GDM1 (cell line): ENCODE data around the gene TPCN1.

Source experiments
- DNase-seq: peaks from one replicate; lab custom pipeline; 2025; lab: John Stamatoyannopoulos, UW

The TPCN1 gene

DNA sequence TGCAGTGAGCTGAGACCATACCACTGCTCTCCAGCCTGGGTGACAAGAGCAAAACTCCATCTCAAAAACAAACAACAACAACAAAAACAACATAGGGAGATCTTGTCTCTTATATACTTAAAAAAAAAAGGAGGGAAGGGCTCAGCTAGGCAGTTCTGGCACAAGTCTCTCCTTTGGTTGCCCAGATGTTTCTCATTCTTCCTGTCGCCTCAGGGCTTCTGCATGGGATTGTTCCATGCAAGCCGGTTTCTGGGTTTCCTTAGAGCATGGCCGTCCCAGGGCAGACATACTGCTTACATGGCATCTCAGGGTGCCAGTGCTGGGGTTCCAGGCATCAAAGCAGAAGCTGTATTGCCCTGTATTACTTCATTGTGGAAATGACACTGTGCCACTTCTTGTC lies 118.8 kb downstream of the TPCN1 start:
- DNase-seq = no peak

DNA sequence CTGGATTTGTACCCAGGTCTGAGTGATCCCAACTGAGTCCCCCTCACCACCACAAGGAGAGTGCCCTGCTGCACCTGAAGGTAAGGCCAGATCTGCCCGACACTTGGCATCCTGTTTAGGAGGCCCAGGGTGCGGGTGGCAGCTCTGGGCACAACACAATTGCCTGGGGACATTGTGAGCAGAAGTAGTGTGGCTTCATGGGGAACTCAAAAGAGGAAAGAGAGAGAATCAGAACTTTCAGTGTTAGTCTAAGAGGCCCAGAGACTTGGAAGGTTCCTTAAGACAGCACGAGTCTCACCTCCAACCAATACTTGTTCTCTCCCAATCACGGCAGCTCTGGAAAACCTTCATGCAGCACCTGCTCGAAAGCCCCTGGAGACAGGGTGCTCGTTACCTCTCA lies 120.3 kb downstream of the TPCN1 start:
- DNase-seq = no peak

DNA sequence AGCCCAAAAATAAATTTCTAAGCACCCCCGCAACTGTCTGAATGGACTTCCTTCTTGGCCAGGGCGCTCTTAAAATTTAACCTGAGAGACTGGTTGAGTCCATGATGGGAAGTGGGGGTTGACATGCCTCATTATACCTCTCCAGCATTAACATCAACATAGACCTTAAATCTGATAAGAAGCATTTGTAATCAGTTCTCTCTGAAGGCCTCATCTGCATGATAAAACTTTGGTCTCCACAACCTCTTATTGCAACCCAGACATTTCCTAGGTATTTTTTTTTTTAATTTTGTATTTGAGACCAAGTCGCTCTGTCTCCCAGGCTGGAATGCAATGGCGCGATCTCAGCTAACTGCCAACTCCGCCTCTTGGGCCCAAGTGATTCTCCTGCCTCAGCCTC lies 124.1 kb downstream of the TPCN1 start:
- no peak for DNase-seq

DNA sequence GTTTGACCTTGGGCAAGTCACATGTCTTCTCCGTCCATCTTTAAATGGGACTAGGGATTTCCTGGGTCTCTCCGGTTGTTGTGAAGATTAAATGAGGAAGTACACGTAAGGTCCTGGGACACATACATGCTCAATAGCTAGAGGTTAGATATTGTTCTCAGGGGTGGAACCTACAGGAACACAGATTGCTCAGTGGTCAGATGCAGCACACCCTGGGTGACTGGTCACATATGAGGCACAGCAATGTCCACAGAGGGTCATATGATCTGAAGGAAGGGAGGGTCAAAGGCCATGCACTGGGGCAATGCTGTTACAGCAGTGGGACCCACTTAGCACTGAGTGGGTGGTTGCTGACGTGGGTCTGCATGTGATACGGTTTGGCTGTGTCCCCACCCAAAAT lies 125.1 kb downstream of the TPCN1 start:
- no peak for DNase-seq

DNA sequence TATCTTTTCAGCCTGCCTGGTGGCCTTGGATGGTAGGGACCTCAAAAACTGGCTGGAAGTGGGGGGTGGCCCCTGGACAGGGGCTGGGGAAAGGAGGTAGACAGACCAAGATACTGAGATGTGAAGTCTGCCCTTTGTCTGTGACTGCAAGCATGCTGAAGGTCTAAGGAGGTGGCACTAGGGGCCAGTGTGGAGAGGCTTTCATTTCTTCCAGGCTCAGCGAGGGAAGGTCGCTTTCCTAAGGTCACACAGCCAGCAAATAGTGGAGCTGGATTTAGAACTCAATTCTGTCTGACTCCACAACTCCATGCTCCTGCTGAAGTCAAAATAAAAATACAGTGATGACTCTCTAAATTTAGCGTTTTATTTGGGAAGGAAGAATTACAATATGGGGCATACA lies 125.8 kb downstream of the TPCN1 start:
- DNase-seq = no peak

DNA sequence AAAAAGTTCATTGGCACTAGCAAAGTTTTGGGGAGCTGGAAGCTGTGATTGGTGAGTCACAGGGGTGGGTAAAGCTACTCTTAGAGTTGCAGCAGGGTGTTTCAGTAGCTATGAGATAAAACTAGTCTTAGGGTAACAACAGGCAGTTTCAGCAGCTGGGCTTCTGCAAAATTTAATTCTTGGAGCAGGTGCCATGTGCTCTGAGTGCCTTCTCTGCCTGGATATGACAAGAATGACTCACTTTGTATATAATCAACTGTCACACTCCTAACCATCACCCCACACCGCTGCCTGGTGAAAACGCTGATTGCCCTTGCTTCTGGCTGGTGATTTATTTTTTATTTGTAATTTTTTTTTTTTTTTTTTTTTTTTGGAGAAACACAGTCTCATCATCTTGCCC lies 126.6 kb downstream of the TPCN1 start:
- DNase-seq = no peak
